K562 (cell line): Measurements from ENCODE around the gene EID2. TPM values are rescaled to one million over a fixed set of nuclear protein-coding genes. Genes with fewer than 3 reads are reported as not detected.

Source experiments
- ETV5 ChIP-seq: sonication (generic); formaldehyde crosslinking; IDR thresholded peaks from 2 replicates; pipeline ENCODE4 v1.4.0; 2020; ENCODE audit warnings: low read depth, mild to moderate bottlenecking, missing genetic modification reagents
- ETV6 ChIP-seq, 3 experiments: fragments of 150-350 bp in 1 of 3; sonication (generic) in 1 of 3; formaldehyde crosslinking in 1 of 3; IDR thresholded peaks; 2 replicates each; pipeline versions ENCODE4 v1.6.1 to v1.8.0; 2014 to 2022; ENCODE audit warnings: borderline replicate concordance in 2 of 3, low read depth in 2 of 3, antibody characterized with exemption in 1 of 3, low read length in 1 of 3, mild to moderate bottlenecking in 1 of 3, missing genetic modification reagents in 1 of 3
- HNRNPH1 ChIP-seq: fragments of 200-400 bp; formaldehyde crosslinking; optimal IDR thresholded peaks from 2 replicates; pipeline ENCODE3; 2017; ENCODE audit warnings: low read depth, mild to moderate bottlenecking, low read length, moderate library complexity
- MECOM ChIP-seq: fragments of 250-450 bp; sonication (Bioruptor Pico); IDR thresholded peaks from 2 replicates; pipeline ENCODE4 v1.8.0; 2022; ENCODE audit warnings: inconsistent platforms
- TAF15 ChIP-seq: fragments of 200-400 bp; formaldehyde crosslinking; IDR thresholded peaks from 2 replicates; pipeline ENCODE4 v1.6.1; 2017; ENCODE audit warnings: mild to moderate bottlenecking, low read depth, low read length, moderate library complexity
- ZNF444 ChIP-seq: fragments of 250-450 bp; sonication (Bioruptor Pico); IDR thresholded peaks from 2 replicates; pipeline ENCODE4 v1.4.0; 2020; ENCODE audit warnings: mild to moderate bottlenecking, moderate library complexity
- polyA plus RNA-seq, 8 experiments: library from polyadenylated mRNA; depleted of rRNA in 4 of 8; stranded (reverse) in 5 of 8; unstranded in 3 of 8; fragments of >200 nt; fragmentation: Nextera tagmentation in 2 of 8; fragmentation: Illumina TruSeq in 1 of 8; extraction: Ambion mirVana in 2 of 8; extraction: Trizol in 1 of 8; gene quantifications; 2 replicates each; pipeline versions ENCODE4 v1.2.1 to v1.2.3, GENCODE V29; 2011 to 2014; ENCODE audit warnings: inconsistent platforms in 1 of 8, missing spikeins in 1 of 8
- total RNA-seq, 7 experiments: library from RNA; depleted of rRNA in 6 of 7; stranded (reverse); fragments of >200 nt in 6 of 7; fragmentation: Illumina TruSeq in 2 of 7; extraction: Trizol in 2 of 7; gene quantifications; 2 replicates each; pipeline versions ENCODE4 v1.2.1 to v1.2.3, GENCODE V29; 2011 to 2021; ENCODE audit warnings: low replicate concordance in 1 of 7
- TF ChIP-seq, protein P1 (sequence below): fragments of 250-450 bp; sonication (Bioruptor Pico); IDR thresholded peaks from 2 replicates; pipeline ENCODE4 v1.8.0; 2022; ENCODE audit warnings: inconsistent platforms
- TF ChIP-seq, protein P2 (sequence below): sonication (generic); formaldehyde crosslinking; IDR thresholded peaks from 2 replicates; pipeline ENCODE4 v1.9.0; 2022; ENCODE audit warnings: mild to moderate bottlenecking, missing genetic modification reagents

Gene EID2
- total and polyA plus RNA-seq, 9 of the 15 experiments (the other 6 are each of a cell fraction or from before 2014, with no cell fraction given): 2.5 to 18.5 (median 11.3) TPM

DNA sequence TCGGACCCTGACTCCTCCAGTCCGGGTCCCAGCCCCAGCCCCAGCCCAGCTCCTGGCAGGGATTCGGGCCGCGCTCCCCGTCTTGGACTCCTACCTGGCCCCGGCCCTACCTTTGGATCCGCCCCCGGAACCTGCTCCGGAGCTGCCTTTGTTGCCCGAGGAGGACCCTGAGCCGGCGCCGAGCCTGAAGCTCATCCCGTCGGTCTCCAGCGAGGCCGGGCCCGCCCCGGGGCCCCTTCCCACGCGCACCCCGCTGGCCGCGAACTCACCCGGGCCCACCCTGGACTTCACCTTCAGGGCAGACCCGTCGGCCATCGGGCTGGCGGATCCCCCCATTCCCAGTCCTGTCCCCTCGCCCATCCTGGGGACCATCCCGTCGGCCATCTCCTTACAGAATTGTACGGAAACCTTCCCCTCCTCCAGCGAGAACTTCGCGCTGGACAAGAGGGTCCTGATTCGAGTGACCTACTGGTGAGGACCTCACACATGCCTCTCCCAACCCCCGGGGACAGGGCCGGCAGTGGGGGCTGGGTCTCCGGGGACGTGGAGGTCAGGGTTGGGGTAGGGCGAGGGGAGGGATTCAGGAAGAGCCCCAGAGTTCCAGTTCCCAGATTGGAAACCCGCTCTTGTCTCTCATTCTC lies 24.3 kb downstream of the EID2 start (continued):
- TF ChIP-seq, protein P1, sequence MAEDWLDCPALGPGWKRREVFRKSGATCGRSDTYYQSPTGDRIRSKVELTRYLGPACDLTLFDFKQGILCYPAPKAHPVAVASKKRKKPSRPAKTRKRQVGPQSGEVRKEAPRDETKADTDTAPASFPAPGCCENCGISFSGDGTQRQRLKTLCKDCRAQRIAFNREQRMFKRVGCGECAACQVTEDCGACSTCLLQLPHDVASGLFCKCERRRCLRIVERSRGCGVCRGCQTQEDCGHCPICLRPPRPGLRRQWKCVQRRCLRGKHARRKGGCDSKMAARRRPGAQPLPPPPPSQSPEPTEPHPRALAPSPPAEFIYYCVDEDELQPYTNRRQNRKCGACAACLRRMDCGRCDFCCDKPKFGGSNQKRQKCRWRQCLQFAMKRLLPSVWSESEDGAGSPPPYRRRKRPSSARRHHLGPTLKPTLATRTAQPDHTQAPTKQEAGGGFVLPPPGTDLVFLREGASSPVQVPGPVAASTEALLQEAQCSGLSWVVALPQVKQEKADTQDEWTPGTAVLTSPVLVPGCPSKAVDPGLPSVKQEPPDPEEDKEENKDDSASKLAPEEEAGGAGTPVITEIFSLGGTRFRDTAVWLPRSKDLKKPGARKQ: no peak
- no peak for TF ChIP-seq ETV6 (IDR thresholded peaks at IDR 0.05; ENCODE audit: borderline replicate concordance in 1 of 2, low read depth in 2 of 2, low read length in 1 of 2)
- TF ChIP-seq ETV6 (CRISPR knock-in tag; IDR thresholded peaks at IDR 0.05; ENCODE audit: borderline replicate concordance): no peak
- no peak for TF ChIP-seq TAF15
- no peak for TF ChIP-seq MECOM (CRISPR knock-in tag)
- TF ChIP-seq, protein P2, sequence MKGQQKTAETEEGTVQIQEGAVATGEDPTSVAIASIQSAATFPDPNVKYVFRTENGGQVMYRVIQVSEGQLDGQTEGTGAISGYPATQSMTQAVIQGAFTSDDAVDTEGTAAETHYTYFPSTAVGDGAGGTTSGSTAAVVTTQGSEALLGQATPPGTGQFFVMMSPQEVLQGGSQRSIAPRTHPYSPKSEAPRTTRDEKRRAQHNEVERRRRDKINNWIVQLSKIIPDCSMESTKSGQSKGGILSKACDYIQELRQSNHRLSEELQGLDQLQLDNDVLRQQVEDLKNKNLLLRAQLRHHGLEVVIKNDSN (CRISPR knock-in tag): no peak
- TF ChIP-seq ZNF444 (CRISPR knock-in tag): no peak
- no peak for TF ChIP-seq ETV5 (CRISPR knock-in tag)
- no peak for TF ChIP-seq HNRNPH1
